ENCODE data around the gene PANK2. TPM values are rescaled to one million over a fixed set of nuclear protein-coding genes. Genes with fewer than 3 reads are reported as not detected.
"Not testable (repeated sequence)": the region's sequence is repeated elsewhere in the genome, so short reads cannot be mapped to it uniquely, and the experiment has no call there.

Gene PANK2
- total RNA-seq, 1 donor from 2014 or later = 59.3 TPM

DNA sequence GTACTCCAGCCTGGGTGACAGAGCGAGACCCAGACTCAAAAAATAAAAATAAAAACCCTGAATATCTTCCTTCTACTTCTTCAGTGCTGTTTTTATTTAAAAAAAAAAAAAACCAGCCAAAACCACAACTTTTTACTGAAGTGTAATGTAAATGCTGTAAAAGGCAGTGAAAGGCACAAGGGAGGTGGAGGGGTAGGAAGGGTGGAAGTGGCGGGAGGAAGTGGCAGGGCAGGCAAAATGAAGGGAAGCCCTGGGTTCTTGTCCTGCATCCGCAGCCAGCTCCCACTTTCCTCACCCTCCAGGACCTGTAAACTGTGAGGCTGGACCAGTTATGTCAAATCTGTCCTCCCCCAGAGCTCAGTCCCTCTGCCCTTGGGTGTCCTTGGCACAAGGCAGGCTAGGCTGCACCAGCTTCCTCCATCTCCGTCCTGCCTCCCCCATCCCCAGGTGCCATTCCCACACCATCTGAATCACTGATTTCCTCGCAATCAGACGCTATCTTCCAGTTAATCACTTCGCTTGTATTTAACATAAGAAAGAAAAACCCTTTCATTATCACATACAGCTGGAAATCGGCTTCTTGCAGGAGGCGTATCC is 13.7 kb upstream of the PANK2 start:
- TF ChIP-seq, protein P1, sequence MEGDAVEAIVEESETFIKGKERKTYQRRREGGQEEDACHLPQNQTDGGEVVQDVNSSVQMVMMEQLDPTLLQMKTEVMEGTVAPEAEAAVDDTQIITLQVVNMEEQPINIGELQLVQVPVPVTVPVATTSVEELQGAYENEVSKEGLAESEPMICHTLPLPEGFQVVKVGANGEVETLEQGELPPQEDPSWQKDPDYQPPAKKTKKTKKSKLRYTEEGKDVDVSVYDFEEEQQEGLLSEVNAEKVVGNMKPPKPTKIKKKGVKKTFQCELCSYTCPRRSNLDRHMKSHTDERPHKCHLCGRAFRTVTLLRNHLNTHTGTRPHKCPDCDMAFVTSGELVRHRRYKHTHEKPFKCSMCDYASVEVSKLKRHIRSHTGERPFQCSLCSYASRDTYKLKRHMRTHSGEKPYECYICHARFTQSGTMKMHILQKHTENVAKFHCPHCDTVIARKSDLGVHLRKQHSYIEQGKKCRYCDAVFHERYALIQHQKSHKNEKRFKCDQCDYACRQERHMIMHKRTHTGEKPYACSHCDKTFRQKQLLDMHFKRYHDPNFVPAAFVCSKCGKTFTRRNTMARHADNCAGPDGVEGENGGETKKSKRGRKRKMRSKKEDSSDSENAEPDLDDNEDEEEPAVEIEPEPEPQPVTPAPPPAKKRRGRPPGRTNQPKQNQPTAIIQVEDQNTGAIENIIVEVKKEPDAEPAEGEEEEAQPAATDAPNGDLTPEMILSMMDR (IDR thresholded peaks at IDR 0.05; ENCODE audit: insufficient read depth, low read depth, low read length) = no peak
- TF ChIP-seq EZH2 (IDR thresholded peaks at IDR 0.05; ENCODE audit: insufficient read depth, low read length) = no peak
- no peak overlapping the region for H3K4me3 ChIP-seq (ENCODE audit: insufficient read depth, low read depth, low read length)
- H3K79me2 ChIP-seq (ENCODE audit: insufficient read depth, low read length) = no peaks in the 10 kb centered on the region
- Mint-ChIP-seq H3K36me3 (ENCODE audit: low read depth, unreplicated experiment) (peaks cover 31% of the 10 kb centered on the region), H3K9me3 (ENCODE audit: unreplicated experiment) (no peaks in the 10 kb centered on the region), H3K4me1 (ENCODE audit: low read depth, unreplicated experiment) (peaks cover 8% of the 10 kb centered on the region), H3K27ac (ENCODE audit: unreplicated experiment) (no peak overlapping the region), H3K4me3 (ENCODE audit: unreplicated experiment) (no peak overlapping the region), H3K27me3 (ENCODE audit: low read depth, unreplicated experiment) (no peaks in the 10 kb centered on the region)
- H3K27ac ChIP-seq (ENCODE audit: low read depth, low read length) = no peak overlapping the region
- peaks cover 10% of the 10 kb centered on the region for H3K36me3 ChIP-seq (ENCODE audit: insufficient read depth, low read length)
- no peak overlapping the region for H3K4me2 ChIP-seq (ENCODE audit: low read length)
- H3K9ac ChIP-seq (ENCODE audit: low read length) = no peak overlapping the region
- FAIRE-seq (no peak), DNase-seq (ENCODE audit: low read depth) (no peak)
- no peaks in the 10 kb centered on the region for H3K9me3 ChIP-seq (ENCODE audit: insufficient read depth, low read depth, low read length)
- peaks cover 3% of the 10 kb centered on the region for H3K4me1 ChIP-seq (ENCODE audit: insufficient read depth, low read length)
- H2AFZ ChIP-seq (ENCODE audit: low read depth, low read length) = no peak overlapping the region
- peaks cover 30% of the 10 kb centered on the region for H4K20me1 ChIP-seq (ENCODE audit: insufficient read depth, low read length)
- no peaks in the 10 kb centered on the region for H3K27me3 ChIP-seq (ENCODE audit: insufficient read depth, low read length)

DNA sequence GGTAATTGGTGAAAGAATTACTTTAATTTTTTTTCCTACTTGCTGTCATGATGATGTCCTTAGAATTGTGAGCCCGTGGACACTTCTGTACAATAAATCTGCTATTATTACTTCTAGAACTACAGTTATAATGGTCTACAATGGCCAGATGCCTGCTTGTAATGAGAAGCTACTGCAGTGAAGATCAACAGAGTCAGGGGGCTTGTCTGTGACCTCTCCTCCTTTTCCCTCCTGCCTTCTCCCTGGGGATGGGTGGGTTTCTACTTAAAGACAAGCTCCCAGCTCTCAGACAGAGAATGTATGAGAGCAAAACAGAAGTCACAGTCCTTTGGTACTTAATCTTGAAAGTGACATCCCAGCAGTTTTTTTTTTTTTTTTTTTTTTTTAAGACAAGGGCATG is 13.2 kb upstream of the PANK2 start:
- Histone ChIP-seq H3K27ac (ENCODE audit: low read depth, low read length) (no peak overlapping the region), H4K20me1 (ENCODE audit: insufficient read depth, low read length) (peaks cover 30% of the 10 kb centered on the region), H3K27me3 (ENCODE audit: insufficient read depth, low read length) (no peaks in the 10 kb centered on the region), H3K4me1 (ENCODE audit: insufficient read depth, low read length) (peaks cover 3% of the 10 kb centered on the region), H3K9me3 (ENCODE audit: insufficient read depth, low read depth, low read length) (no peaks in the 10 kb centered on the region), H3K9ac (ENCODE audit: low read length) (no peak overlapping the region), H2AFZ (ENCODE audit: low read depth, low read length) (no peak overlapping the region), H3K79me2 (ENCODE audit: insufficient read depth, low read length) (no peaks in the 10 kb centered on the region), H3K4me3 (ENCODE audit: insufficient read depth, low read depth, low read length) (no peak overlapping the region), H3K36me3 (ENCODE audit: insufficient read depth, low read length) (peaks cover 10% of the 10 kb centered on the region), H3K4me2 (ENCODE audit: low read length) (no peak overlapping the region)
- Mint-ChIP-seq H3K27ac (ENCODE audit: unreplicated experiment) (no peak overlapping the region), H3K4me3 (ENCODE audit: unreplicated experiment) (no peak overlapping the region), H3K36me3 (ENCODE audit: low read depth, unreplicated experiment) (peaks cover 29% of the 10 kb centered on the region), H3K4me1 (ENCODE audit: low read depth, unreplicated experiment) (peaks cover 5% of the 10 kb centered on the region), H3K27me3 (ENCODE audit: low read depth, unreplicated experiment) (no peaks in the 10 kb centered on the region), H3K9me3 (ENCODE audit: unreplicated experiment) (no peaks in the 10 kb centered on the region)
- DNase-seq (ENCODE audit: low read depth) = no peak
- no peak for TF ChIP-seq EZH2 (IDR thresholded peaks at IDR 0.05; ENCODE audit: insufficient read depth, low read length)
- TF ChIP-seq, protein P1 (IDR thresholded peaks at IDR 0.05; ENCODE audit: insufficient read depth, low read depth, low read length) = no peak
- no peak for FAIRE-seq

DNA sequence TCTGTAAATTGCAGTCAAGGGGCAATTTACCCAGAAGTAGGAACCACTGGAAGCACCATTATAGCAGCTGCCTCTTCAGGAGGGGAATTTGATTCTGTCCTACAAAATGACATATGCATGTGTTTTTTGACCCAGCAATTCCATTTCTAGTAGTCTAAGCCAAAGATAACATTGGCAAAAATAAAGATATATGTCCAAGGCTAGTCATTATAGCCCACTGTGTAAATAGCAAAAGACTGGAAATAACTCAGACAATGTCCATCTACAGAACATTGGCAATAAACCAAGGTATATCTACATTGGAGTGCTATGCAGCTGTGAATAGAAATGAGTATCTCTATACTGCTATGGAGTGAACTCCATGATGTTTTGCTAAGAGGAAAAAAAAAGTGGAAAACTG is 12.5 kb upstream of the PANK2 start:
- peaks cover 5% of the 10 kb centered on the region for H3K4me1 Mint-ChIP-seq (ENCODE audit: low read depth, unreplicated experiment)
- no peak overlapping the region for H3K4me2 ChIP-seq (ENCODE audit: low read length)
- no peak for TF ChIP-seq EZH2 (IDR thresholded peaks at IDR 0.05; ENCODE audit: insufficient read depth, low read length)
- TF ChIP-seq, protein P1 (IDR thresholded peaks at IDR 0.05; ENCODE audit: insufficient read depth, low read depth, low read length) = no peak
- H3K36me3 Mint-ChIP-seq (ENCODE audit: low read depth, unreplicated experiment) = peaks cover 29% of the 10 kb centered on the region
- peaks cover 27% of the 10 kb centered on the region for H4K20me1 ChIP-seq (ENCODE audit: insufficient read depth, low read length)
- H2AFZ ChIP-seq (ENCODE audit: low read depth, low read length) = no peak overlapping the region
- H3K9me3 Mint-ChIP-seq (ENCODE audit: unreplicated experiment) = no peaks in the 10 kb centered on the region
- H3K4me3 Mint-ChIP-seq (ENCODE audit: unreplicated experiment) = no peak overlapping the region
- no peak overlapping the region for H3K9ac ChIP-seq (ENCODE audit: low read length)
- H3K4me1 ChIP-seq (ENCODE audit: insufficient read depth, low read length) = peaks cover 3% of the 10 kb centered on the region
- DNase-seq (ENCODE audit: low read depth) (no peak), FAIRE-seq (no peak)
- no peak overlapping the region for H3K4me3 ChIP-seq (ENCODE audit: insufficient read depth, low read depth, low read length)
- H3K79me2 ChIP-seq (ENCODE audit: insufficient read depth, low read length) = no peaks in the 10 kb centered on the region
- H3K27me3 Mint-ChIP-seq (ENCODE audit: low read depth, unreplicated experiment) = no peaks in the 10 kb centered on the region
- no peak overlapping the region for H3K27ac Mint-ChIP-seq (ENCODE audit: unreplicated experiment)
- H3K27me3 ChIP-seq (ENCODE audit: insufficient read depth, low read length) = no peaks in the 10 kb centered on the region
- peaks cover 10% of the 10 kb centered on the region for H3K36me3 ChIP-seq (ENCODE audit: insufficient read depth, low read length)
- H3K27ac ChIP-seq (ENCODE audit: low read depth, low read length) = no peak overlapping the region
- H3K9me3 ChIP-seq (ENCODE audit: insufficient read depth, low read depth, low read length) = no peaks in the 10 kb centered on the region

DNA sequence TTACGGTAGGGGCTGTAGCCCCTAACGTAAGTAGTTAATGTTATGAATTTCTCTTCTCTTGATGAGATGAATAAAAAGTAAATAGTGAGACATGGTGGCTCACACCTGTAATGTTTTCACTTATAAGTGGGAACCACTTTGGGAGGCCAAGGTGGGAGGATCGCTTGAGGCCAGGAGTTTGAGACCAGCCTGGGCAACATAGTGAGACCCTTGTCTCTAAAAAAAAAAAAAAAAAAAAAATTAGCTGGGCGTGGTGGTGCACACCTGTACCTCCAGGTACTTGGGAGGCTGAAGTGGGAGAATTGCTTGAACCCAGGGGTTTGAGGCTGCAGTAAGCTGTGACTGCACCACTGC is 10.3 kb upstream of the PANK2 start:
- H3K4me3 Mint-ChIP-seq (ENCODE audit: unreplicated experiment); H3K4me2 ChIP-seq (ENCODE audit: low read length); H3K36me3 ChIP-seq (ENCODE audit: insufficient read depth, low read length); H2AFZ ChIP-seq (ENCODE audit: low read depth, low read length); H3K9me3 Mint-ChIP-seq (ENCODE audit: unreplicated experiment); H3K9me3 ChIP-seq (ENCODE audit: insufficient read depth, low read depth, low read length); H3K9ac ChIP-seq (ENCODE audit: low read length); H3K27me3 ChIP-seq (ENCODE audit: insufficient read depth, low read length); H3K79me2 ChIP-seq (ENCODE audit: insufficient read depth, low read length); H3K27me3 Mint-ChIP-seq (ENCODE audit: low read depth, unreplicated experiment); H3K4me1 ChIP-seq (ENCODE audit: insufficient read depth, low read length); H3K27ac ChIP-seq (ENCODE audit: low read depth, low read length); H3K4me1 Mint-ChIP-seq (ENCODE audit: low read depth, unreplicated experiment); FAIRE-seq; DNase-seq (ENCODE audit: low read depth); H3K4me3 ChIP-seq (ENCODE audit: insufficient read depth, low read depth, low read length); H3K27ac Mint-ChIP-seq (ENCODE audit: unreplicated experiment): not testable (repeated sequence)
- peaks cover 12% of the 10 kb centered on the region for H3K36me3 Mint-ChIP-seq (ENCODE audit: low read depth, unreplicated experiment)
- H4K20me1 ChIP-seq (ENCODE audit: insufficient read depth, low read length) = peaks cover 23% of the 10 kb centered on the region
